Effector CD4-positive, alpha-beta T cell (primary cell): ENCODE data around the gene VWA8.
"Not testable (repeated sequence)": the region's sequence is repeated elsewhere in the genome, so short reads cannot be mapped to it uniquely, and the experiment has no call there.

Experiments
- DNase-seq: peaks from one replicate; pipeline ENCODE4 v3.0.0-alpha.2; 2020

VWA8 gene

DNA sequence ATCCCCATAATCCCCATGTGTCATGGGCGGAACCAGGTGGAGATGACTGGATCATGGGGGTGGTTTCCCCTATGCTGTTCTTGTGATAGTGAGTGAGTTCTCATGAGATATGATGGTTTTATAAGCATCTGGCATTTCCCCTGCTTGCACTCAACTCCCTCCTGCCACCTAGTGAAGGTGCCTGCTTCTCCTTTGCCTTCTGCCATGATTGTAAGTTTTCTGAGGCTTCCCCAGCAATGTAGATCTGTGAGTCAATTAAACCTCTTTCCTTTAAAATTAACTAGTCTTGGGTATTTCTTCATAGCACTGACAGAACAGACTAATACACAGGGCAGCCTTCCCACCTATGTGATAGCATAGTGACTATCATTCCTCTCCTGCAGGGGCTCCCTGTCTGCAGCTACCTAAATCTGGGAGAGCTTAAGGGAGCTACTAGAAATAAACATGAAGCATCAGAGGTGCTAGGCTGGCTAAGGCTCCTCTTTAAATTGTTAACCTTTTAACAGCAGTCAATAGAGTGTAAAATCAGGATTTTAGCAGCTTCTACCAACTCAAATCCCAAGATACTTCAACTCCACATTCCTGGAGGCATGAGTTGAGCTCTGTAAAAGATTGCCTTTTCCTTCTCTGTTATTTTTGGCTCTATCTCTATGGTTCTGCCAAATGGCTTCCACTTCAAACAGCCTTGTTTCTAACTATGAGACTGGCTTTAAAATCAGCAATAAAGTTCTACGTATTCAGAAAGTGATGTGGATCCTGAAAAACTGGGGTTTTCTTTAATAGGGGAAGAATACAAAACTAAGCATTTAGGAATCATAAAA is 112.3 kb downstream of the VWA8 start:
- no peak for DNase-seq

- DNase-seq = no peak
Measured at GRCh38 chr13:41847216-41847615, 113.7 kb downstream of the VWA8 start.

- DNase-seq = no peak
Measured at GRCh38 chr13:41842036-41842620, 118.8 kb downstream of the VWA8 start.

DNA sequence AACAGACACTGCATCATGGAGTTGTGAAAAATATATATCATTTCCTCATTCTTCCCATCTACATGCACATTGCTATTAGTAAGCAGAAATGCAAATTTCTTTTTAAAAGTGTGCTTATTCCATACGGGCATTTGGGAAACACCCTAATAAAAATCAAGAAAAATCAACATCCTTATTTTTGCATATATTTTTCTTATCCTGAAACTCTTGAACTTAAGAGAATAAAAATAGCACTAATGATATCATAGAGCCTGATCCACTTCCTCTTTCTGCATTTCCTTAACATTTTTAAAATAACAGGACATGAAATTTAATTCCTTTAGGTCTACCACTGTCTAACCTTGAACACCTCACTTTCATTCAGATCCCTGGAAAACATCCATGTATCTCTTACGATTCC is 123.3 kb downstream of the VWA8 start:
- DNase-seq = no peak

- no peak for DNase-seq
Measured at GRCh38 chr13:41835871-41836270, 125.0 kb downstream of the VWA8 start.

GRCh38 chr13:41834697-41835096 is 126.2 kb downstream of the VWA8 start:
- DNase-seq = not testable (repeated sequence)

DNA sequence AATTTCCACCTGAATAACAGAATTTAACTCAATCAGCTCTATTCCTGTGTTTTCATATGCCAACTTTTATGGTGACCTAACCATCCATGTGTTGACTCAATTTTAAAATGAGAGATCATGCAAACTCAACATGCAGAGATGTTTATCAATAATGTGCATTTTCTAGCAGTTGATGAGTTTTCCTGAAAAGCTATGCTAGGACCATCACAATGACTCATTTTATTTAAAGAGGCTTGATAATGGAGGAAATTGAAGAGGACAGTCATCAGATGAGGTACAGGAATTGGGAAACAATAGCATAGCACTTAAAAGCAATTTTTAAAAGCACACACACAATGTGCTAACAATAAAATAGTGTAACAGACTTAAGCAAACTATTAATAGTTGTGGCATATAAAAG is 127.1 kb downstream of the VWA8 start:
- no peak for DNase-seq

DNA sequence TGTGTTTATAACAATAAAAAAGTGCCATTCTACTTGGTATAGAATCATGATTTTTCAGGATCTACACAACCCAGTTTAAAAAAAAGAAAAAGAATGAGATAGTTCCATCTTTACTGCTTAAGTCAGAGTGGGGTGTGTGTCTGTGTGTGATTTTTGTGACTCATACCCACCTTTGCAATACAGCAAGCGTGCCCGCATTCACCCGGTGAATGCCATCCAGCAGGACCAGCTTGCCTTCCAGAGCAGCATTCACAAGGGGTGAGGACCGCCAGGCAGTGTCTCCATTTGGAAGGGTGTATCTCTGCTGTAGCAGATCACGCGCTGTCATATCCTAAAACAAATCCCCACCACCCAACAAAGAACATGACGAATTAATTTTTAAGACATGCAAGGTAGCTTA is 127.7 kb downstream of the VWA8 start:
- DNase-seq = no peak

GRCh38 chr13:41827507-41828213 is 133.2 kb downstream of the VWA8 start:
- DNase-seq = no peak

DNA sequence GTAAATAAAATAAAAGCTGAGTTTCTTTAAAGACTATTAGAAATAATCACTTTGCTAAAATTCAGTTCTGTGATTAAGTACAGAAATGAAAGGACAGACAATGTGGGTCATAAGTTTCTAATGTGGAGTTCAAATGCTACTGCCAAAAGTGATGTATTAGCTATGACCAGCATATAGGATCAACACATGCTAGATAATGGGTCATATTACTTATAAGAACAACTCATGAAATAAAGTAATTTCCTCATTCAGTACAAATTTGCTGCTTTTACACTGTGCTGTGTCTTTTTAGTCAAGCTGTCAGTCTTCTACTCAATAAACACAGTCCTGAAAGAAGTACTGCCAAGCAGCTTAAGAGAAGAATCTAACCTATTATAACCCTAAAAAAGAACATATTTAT is 135.2 kb downstream of the VWA8 start:
- no peak for DNase-seq

DNA sequence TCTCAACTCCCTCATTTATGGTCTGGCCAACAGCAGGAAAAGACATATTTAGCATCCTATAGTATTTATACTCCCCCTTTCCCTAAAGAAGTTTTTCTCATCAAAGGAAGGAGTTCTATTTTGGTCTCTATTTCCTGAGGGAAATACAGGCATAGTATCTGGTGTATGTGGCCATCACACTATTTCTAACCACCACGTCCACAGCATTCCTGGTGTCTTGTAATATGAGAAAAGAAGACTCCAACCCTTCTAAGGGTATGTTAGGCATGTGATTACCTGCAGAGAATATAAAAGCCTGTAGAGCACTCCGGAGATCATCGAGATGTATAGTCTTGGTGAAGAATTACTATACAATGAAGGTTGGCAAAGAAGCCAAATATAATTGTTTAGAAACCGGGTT is 137.4 kb downstream of the VWA8 start:
- DNase-seq = no peak

DNA sequence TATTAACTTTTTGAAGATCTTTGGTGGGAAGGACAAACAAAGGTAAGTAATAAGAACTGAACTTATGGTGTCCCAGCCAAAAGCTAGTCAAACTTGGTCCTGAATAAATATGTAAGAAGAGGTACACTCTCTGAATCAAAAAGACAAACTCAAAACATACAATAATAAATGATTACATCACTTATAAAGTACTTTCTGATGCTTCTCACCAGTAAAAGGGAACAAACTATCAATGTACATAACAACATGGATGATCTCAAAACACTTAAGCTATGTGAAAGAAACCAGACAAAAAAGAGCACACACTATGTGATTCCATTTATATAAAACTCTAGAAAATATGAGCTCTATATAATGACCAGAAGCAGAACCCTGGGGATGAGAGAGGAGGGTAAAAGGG is 138.3 kb downstream of the VWA8 start:
- no peak for DNase-seq

GRCh38 chr13:41821238-41821594 is 139.7 kb downstream of the VWA8 start:
- DNase-seq = no peak

DNA sequence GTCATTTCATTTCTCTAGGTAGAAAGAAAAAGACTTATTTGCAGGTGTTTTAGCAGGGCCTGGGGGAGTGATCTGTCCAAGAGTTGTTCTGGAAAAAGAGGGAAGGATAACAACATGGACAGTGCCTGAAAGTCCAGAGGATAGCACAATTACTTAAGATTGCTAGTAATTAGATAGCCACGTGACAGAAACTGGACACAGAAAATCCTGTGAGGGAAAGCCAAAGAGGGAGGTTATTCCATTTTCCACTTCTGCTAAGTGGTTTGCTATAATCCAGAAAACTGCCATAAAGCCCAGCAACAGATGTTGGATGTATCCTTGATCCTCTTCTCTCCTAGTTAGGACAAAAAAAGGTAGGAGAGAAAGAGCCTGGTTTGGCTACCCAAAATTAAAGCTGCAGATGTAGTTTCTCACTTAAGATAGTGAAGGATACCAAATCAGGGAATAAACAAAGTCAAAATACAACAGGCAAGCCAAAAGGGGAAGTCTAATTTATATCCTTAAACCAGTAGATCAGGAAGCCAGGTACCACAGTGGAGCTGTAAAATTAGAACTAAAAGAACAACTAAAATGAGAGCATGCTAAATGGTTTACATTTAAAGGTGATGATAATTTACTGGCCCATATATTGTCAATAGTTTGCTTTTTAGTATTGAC is 140.2 kb downstream of the VWA8 start:
- no peak for DNase-seq

GRCh38 chr13:41816057-41816456 is 144.9 kb downstream of the VWA8 start:
- no peak for DNase-seq

GRCh38 chr13:41813426-41813825 is 147.5 kb downstream of the VWA8 start:
- DNase-seq = no peak

DNA sequence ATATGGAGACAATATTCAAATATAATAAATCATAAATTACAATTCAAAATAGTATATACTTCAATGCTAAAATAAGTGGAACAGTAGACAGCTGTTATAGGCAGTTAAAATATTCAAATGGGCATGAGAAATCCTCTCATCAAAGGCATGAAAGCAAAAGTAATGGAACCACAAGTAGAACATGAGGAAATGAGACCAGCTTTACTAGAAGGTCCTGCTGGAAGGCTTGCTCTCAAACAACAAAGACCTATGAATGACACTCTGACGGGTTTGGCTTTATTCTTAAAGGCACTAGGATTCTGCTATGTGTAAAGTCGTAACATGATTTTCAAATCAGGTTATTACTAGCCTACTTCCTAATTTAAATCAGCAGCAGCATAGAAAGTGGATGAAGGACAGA is 148.1 kb downstream of the VWA8 start:
- no peak for DNase-seq

GRCh38 chr13:41812237-41812636 is 148.7 kb downstream of the VWA8 start:
- no peak for DNase-seq

DNA sequence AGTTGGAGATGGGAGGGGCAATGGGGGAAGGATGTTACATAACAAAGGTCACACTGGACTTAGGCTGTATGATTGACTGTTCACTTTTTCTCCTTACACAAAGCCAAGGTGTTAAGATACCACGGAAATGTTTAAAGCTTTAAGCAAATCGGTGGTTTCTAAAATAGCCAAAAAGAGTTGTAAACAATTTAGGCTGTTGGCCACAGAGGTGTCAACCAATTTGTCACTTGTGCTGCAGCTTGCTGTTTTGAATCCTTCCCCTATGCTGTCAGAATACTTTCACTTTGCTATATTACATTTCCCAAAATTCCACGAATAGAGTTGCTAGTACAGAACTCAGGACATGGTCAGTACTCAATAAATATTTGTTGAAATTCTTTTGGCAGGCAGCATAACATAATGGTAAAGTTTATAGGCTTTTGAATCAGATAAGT is 149.3 kb downstream of the VWA8 start:
- DNase-seq = no peak

GRCh38 chr13:41809962-41810361 is 150.9 kb downstream of the VWA8 start:
- DNase-seq = no peak

DNA sequence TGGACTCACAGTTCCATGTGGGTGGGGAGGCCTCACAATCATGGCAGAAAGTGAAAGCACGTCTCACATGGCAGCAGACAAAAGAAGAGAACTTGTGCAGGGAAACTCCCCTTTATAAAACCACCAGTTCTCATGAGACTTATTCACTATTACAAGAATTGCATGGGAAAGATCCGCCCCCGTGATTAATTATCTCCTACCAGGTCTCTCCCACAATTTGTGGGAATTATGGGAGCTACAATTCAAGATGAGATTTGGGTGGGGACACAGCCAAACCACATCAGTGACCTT is 157.5 kb downstream of the VWA8 start:
- not testable (repeated sequence) for DNase-seq

- DNase-seq = no peak
Measured at GRCh38 chr13:41802684-41803444, 158.0 kb downstream of the VWA8 start.
